Stimulated activated CD8-positive, alpha-beta memory T cell treated with anti-CD3 and anti-CD28 coated beads, Interleukin-7, amount 100 ng/mL, for 1 hour (primary cell): ENCODE measurements around the gene NUP62.
A peak's percentile ranks its signal among the peaks of the same experiment; 100 is the strongest.

Source experiments
- DNase-seq, 2 donors: peaks; one replicate each; pipeline ENCODE4 v3.0.0-alpha.2; 2020; ENCODE audit warnings: low read depth in 2 of 2

The NUP62 gene

GRCh38 chr19:49881186-49881585 lies 48.1 kb downstream of the NUP62 start:
- no peak for DNase-seq

GRCh38 chr19:49880162-49880869 lies 49.0 kb downstream of the NUP62 start:
- DNase-seq = no peak

- DNase-seq = no peak
Measured at GRCh38 chr19:49879243-49879963, 49.9 kb downstream of the NUP62 start.

GRCh38 chr19:49878744-49879070 lies 50.6 kb downstream of the NUP62 start:
- DNase-seq = no peak

- DNase-seq = peak; percentile 92 to 94
Measured at GRCh38 chr19:49877879-49878743, 51.2 kb downstream of the NUP62 start.

- peak; percentile 94 to 96 for DNase-seq
Measured at GRCh38 chr19:49877020-49877878, 52.1 kb downstream of the NUP62 start, which contains the start of the genes AKT1S1 and TBC1D17. AKT1S1 (minus strand) TSS chr19:49877355; CDS start chr19:49873295, 4,060 bp downstream. TBC1D17 (plus strand) TSS chr19:49877702; CDS start chr19:49877724, 22 bp downstream.

GRCh38 chr19:49876422-49877019 lies 52.8 kb downstream of the NUP62 start:
- peak; percentile 94 for DNase-seq

GRCh38 chr19:49875857-49876421 lies 53.4 kb downstream of the NUP62 start:
- DNase-seq = peak in 1 of 2 donors; percentile 13

- no peak for DNase-seq
Measured at GRCh38 chr19:49875177-49875576, 54.1 kb downstream of the NUP62 start.

GRCh38 chr19:49874503-49875157 lies 54.7 kb downstream of the NUP62 start:
- DNase-seq = no peak

- DNase-seq = no peak
Measured at GRCh38 chr19:49873834-49874233, 55.5 kb downstream of the NUP62 start.

GRCh38 chr19:49873129-49873521 lies 56.2 kb downstream of the NUP62 start:
- no peak for DNase-seq

- no peak for DNase-seq
Measured at GRCh38 chr19:49872245-49873128, 56.8 kb downstream of the NUP62 start.

- no peak for DNase-seq
Measured at GRCh38 chr19:49871349-49871985, 57.8 kb downstream of the NUP62 start.

GRCh38 chr19:49870309-49870901 lies 58.9 kb downstream of the NUP62 start:
- no peak for DNase-seq

- peak; percentile 74 to 76 for DNase-seq
Measured at GRCh38 chr19:49869484-49870308, 59.6 kb downstream of the NUP62 start.

GRCh38 chr19:49869009-49869483 lies 60.3 kb downstream of the NUP62 start:
- DNase-seq = no peak
